ENCODE data around the gene CYTH1. TPM values are rescaled to one million over a fixed set of nuclear protein-coding genes. Genes with fewer than 3 reads are reported as not detected.

The CYTH1 gene
- total RNA-seq, 1 donor from 2014 or later = 62.9 TPM

- Histone ChIP-seq H3K4me3 (no peak overlapping the region), H3K36me3 (no peaks in the 10 kb centered on the region), H3K9me3 (no peaks in the 10 kb centered on the region), H3K27ac (no peak overlapping the region), H3K27me3 (no peaks in the 10 kb centered on the region), H3K4me1 (peaks cover 42% of the 10 kb centered on the region)
- TF ChIP-seq POLR2A (IDR thresholded peaks at IDR 0.05) (no peak), POLR2AphosphoS5 (IDR thresholded peaks at IDR 0.05; ENCODE audit: insufficient read depth in 1 of 2, low read depth in 1 of 2) (no peak), CTCF (IDR thresholded peaks at IDR 0.05) (no peak)
- DNase-seq (ENCODE audit: extremely low spot score in 2 of 2) = no peak
- intact Hi-C loops (cut with DNase I) = no loop called here
Observed at GRCh38 chr17:78725448-78726021, 56.5 kb downstream of the CYTH1 start.

DNA sequence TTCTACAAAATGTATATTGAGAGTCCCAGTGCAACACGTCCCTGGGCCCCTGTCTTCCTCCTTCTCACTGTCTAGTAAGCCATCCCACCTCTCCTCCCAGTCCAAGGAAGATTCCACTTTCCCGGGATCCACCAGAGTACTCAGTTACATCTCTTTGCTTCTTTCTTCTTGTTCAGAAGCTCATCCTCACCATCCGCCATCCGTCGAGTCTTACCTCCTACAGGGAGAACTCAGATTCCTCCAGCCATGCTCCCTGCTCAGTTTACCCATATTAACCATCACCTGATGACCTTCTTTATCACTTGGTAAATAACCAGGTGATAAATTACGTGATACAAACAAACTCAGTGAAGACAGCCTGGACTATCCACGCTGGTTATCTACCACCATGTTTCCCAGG, 57.1 kb downstream of the CYTH1 start:
- no peak overlapping the region for H3K27ac ChIP-seq
- H3K27me3 ChIP-seq = no peaks in the 10 kb centered on the region
- H3K4me1 ChIP-seq = peaks cover 42% of the 10 kb centered on the region
- H3K36me3 ChIP-seq = no peaks in the 10 kb centered on the region
- intact Hi-C loops (cut with DNase I) = no loop called here
- H3K9me3 ChIP-seq = no peaks in the 10 kb centered on the region
- TF ChIP-seq POLR2A (IDR thresholded peaks at IDR 0.05) (no peak), POLR2AphosphoS5 (IDR thresholded peaks at IDR 0.05; ENCODE audit: insufficient read depth in 1 of 2, low read depth in 1 of 2) (no peak), CTCF (IDR thresholded peaks at IDR 0.05) (no peak)
- H3K4me3 ChIP-seq = no peak overlapping the region
- DNase-seq (ENCODE audit: extremely low spot score in 2 of 2) = no peak

DNA sequence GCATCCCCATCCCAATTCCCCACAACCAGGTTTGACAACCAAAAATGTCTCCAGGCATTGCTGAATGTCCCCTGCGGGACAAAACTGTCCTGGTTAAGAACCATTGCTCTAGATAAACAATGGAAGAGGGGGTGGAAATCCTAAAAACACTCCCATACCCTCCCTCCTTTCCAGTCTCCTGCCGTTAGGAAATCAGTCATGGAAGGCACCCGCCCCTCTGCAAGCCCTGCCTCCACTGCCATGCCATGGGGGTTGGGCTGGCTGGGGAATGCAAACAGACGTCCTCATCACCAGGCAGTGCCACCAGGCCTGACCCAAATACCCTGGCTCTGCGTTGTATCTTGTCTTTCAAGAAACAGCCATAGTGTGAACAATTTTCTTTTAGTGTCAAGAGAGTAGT, 57.5 kb downstream of the CYTH1 start:
- H3K4me1 ChIP-seq = peaks cover 42% of the 10 kb centered on the region
- peak overlapping the region; percentile 13 for H3K27ac ChIP-seq
- no peaks in the 10 kb centered on the region for H3K36me3 ChIP-seq
- TF ChIP-seq POLR2A (IDR thresholded peaks at IDR 0.05) (no peak), POLR2AphosphoS5 (IDR thresholded peaks at IDR 0.05; ENCODE audit: insufficient read depth in 1 of 2, low read depth in 1 of 2) (no peak), CTCF (IDR thresholded peaks at IDR 0.05) (no peak)
- no peaks in the 10 kb centered on the region for H3K27me3 ChIP-seq
- no peaks in the 10 kb centered on the region for H3K9me3 ChIP-seq
- H3K4me3 ChIP-seq = no peak overlapping the region
- intact Hi-C loops (cut with DNase I) = no loop called here
- DNase-seq (ENCODE audit: extremely low spot score in 2 of 2) = no peak

DNA sequence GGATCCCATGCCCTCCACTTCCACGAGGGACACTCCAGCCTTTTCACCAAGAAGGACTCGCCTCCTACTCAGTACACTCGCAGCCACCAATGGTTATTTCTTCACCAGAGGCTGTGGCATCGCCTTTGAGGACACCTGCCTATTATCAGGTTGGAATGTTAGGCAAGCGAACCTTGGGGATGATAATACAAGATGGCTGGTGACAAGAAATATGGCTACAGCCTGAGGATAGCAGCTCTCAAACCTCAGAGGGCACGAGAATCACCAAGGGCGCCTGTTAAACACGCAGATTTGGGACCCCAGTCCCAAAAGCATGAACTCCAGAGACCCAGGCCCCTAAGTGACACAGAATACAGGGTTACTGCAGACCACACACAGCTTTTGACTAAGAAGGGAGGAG, 58.1 kb downstream of the CYTH1 start:
- TF ChIP-seq POLR2A (IDR thresholded peaks at IDR 0.05) = no peak
- no peak for TF ChIP-seq POLR2AphosphoS5 (IDR thresholded peaks at IDR 0.05; ENCODE audit: insufficient read depth in 1 of 2, low read depth in 1 of 2)
- no peak for TF ChIP-seq CTCF (IDR thresholded peaks at IDR 0.05)
- intact Hi-C loops (cut with DNase I) = no loop called here
- H3K27me3 ChIP-seq = no peaks in the 10 kb centered on the region
- peaks cover 42% of the 10 kb centered on the region for H3K4me1 ChIP-seq
- no peak for DNase-seq (ENCODE audit: extremely low spot score in 2 of 2)
- peak overlapping the region; percentile 13 for H3K27ac ChIP-seq
- H3K9me3 ChIP-seq = no peaks in the 10 kb centered on the region
- H3K4me3 ChIP-seq = no peak overlapping the region
- no peaks in the 10 kb centered on the region for H3K36me3 ChIP-seq

DNA sequence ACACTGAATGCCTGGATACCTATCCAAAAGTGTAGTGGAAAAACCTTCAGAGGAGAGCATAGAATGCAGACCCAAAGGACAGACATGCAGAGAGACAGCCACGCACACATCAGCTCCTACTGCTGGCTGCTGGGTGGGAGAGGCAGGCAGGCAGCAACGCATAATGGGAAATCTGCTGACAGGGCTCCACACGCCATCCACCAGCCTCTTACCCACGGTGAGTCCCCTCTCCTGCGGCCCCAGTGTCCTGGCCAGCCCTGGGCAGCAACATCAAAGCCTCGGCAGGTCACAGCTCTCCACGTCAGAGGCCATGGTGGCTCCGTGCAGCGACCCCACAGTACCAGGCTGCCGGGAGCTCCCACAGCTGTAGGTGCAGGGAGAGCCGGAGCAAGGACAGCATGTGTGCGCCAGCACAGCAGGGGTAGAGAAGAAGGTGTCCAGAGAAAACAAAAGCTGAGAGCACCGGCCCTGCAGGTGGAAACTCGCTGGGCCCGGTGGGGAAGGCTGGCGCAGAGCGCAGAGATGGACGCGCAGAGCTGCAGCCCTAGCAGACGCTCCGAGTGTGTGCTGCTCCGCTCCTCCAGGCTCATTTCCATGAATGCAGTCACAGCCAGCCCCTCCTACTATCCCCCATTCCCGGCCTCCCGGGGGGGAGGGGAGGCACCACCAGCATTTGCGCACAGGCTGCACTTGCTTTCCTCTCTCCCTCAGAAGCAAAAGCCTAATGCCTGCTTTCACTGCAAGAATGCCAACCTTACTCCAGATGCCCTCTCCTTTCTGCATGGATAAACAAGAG, 58.9 kb downstream of the CYTH1 start:
- H3K27ac ChIP-seq = peak overlapping the region; percentile 61
- no peaks in the 10 kb centered on the region for H3K9me3 ChIP-seq
- no peaks in the 10 kb centered on the region for H3K27me3 ChIP-seq
- TF ChIP-seq POLR2AphosphoS5 (IDR thresholded peaks at IDR 0.05; ENCODE audit: insufficient read depth in 1 of 2, low read depth in 1 of 2) (peak in 1 of 2 donors; percentile 58), POLR2A (IDR thresholded peaks at IDR 0.05) (peak in 1 of 2 donors; percentile 14), CTCF (IDR thresholded peaks at IDR 0.05) (no peak)
- no peaks in the 10 kb centered on the region for H3K36me3 ChIP-seq
- H3K4me1 ChIP-seq = peaks cover 46% of the 10 kb centered on the region
- intact Hi-C loops (cut with DNase I) = no loop called here
- H3K4me3 ChIP-seq = peak overlapping the region; percentile 33 to 36
- no peak for DNase-seq (ENCODE audit: extremely low spot score in 2 of 2)

All from vagina (tissue), 2 donors.